ENCODE measurements around the gene TPM2. TPM values are rescaled to one million over a fixed set of nuclear protein-coding genes. Genes with fewer than 3 reads are reported as not detected.
A peak's percentile ranks its signal among the peaks of the same experiment; 100 is the strongest.

TPM2 gene
- total and polyA plus RNA-seq, 10 of the 15 experiments (the other 5 are each of a cell fraction or from before 2014, with no cell fraction given), result 0.11 to 9.3 (median 1.1) TPM

DNA sequence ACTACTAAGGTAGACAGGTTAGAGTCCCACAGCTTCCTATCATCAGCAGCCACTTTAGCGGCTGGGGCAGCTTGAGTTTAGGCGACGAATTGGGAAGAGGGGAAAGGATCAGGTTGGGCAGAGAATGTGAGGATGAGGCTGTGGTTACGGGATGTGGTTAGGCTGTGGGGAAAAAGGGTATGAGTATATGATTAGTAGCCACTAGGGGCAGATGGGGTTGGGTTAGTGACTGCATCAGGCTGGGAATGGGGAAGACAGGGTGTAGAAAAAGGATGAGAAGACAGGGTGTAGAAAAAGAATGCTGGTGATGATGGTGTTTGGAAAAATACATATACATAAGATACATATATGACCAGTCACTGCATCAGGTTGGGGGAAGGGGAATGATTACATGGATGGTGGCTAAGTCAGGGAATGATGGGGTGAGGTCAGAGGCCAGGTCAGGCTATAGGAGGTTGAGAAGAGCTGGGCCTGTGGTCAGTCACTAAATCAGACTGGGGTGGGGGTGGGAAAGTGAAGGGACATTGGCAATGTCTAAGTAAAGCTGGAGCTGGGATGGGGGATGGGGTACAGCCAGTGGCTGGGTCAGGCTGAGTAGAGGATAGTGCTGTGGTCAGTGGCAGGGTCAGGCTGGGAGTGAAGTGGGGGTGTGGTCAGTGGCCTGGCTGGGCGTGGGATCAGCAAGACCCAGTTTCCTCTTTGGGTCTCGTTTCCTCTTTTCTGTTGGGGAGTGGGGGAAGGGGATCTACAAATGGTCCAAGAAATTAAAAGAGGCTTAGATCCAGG, 40.2 kb upstream of the TPM2 start (continued):
- TF ChIP-seq HDGF (IDR thresholded peaks at IDR 0.05) (peak; percentile 88), ZZZ3 (IDR thresholded peaks at IDR 0.05; ENCODE audit: control insufficient read depth, insufficient read length, low read depth) (no peak), DPF2 (IDR thresholded peaks at IDR 0.05) (peak; percentile 39), CHD4 (IDR thresholded peaks at IDR 0.05) (no peak), GATAD2B (conservative IDR thresholded peaks at IDR 0.05; ENCODE audit: low read depth) (peak; percentile 29; the same call in 1 of the 2 replicates), CREM (IDR thresholded peaks at IDR 0.05; ENCODE audit: low read depth) (no peak; the same call in 1 of the 2 replicates), SREBF1 (IDR thresholded peaks at IDR 0.05; ENCODE audit: low read length) (no peak), EGR1 (IDR thresholded peaks at IDR 0.05; ENCODE audit: borderline replicate concordance in 1 of 2, low read depth in 2 of 2, low read length in 2 of 2) (no peak), IKZF1 (conservative IDR thresholded peaks at IDR 0.05) (peak; percentile 81), TBL1XR1 (IDR thresholded peaks at IDR 0.05; ENCODE audit: low read depth, low read length) (no peak), GABPA (IDR thresholded peaks at IDR 0.05; ENCODE audit: low read depth) (no peak), SRF (IDR thresholded peaks at IDR 0.05; ENCODE audit: low read depth in 2 of 2, low read length in 2 of 2) (no peak), TCF12 (IDR thresholded peaks at IDR 0.05; ENCODE audit: low read depth, low read length) (no peak), ZNF274 (IDR thresholded peaks at IDR 0.05; ENCODE audit: insufficient read depth, insufficient read length) (no peak), YBX1 (IDR thresholded peaks at IDR 0.05) (no peak), ZNF217 (IDR thresholded peaks at IDR 0.05) (no peak), JUNB (IDR thresholded peaks at IDR 0.05) (no peak), BHLHE40 (IDR thresholded peaks at IDR 0.05; ENCODE audit: borderline replicate concordance in 1 of 2, low read depth in 2 of 2, low read length in 1 of 2) (no peak)
- TF ChIP-seq, protein P1, sequence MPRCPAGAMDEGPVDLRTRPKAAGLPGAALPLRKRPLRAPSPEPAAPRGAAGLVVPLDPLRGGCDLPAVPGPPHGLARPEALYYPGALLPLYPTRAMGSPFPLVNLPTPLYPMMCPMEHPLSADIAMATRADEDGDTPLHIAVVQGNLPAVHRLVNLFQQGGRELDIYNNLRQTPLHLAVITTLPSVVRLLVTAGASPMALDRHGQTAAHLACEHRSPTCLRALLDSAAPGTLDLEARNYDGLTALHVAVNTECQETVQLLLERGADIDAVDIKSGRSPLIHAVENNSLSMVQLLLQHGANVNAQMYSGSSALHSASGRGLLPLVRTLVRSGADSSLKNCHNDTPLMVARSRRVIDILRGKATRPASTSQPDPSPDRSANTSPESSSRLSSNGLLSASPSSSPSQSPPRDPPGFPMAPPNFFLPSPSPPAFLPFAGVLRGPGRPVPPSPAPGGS (IDR thresholded peaks at IDR 0.05; ENCODE audit: borderline replicate concordance, insufficient read depth, low read depth, low read length, poor library complexity, severe bottlenecking), result no peak
- TF ChIP-seq, protein P2, sequence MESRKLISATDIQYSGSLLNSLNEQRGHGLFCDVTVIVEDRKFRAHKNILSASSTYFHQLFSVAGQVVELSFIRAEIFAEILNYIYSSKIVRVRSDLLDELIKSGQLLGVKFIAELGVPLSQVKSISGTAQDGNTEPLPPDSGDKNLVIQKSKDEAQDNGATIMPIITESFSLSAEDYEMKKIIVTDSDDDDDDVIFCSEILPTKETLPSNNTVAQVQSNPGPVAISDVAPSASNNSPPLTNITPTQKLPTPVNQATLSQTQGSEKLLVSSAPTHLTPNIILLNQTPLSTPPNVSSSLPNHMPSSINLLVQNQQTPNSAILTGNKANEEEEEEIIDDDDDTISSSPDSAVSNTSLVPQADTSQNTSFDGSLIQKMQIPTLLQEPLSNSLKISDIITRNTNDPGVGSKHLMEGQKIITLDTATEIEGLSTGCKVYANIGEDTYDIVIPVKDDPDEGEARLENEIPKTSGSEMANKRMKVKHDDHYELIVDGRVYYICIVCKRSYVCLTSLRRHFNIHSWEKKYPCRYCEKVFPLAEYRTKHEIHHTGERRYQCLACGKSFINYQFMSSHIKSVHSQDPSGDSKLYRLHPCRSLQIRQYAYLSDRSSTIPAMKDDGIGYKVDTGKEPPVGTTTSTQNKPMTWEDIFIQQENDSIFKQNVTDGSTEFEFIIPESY (IDR thresholded peaks at IDR 0.05), result no peak
- TF ChIP-seq, protein P3, sequence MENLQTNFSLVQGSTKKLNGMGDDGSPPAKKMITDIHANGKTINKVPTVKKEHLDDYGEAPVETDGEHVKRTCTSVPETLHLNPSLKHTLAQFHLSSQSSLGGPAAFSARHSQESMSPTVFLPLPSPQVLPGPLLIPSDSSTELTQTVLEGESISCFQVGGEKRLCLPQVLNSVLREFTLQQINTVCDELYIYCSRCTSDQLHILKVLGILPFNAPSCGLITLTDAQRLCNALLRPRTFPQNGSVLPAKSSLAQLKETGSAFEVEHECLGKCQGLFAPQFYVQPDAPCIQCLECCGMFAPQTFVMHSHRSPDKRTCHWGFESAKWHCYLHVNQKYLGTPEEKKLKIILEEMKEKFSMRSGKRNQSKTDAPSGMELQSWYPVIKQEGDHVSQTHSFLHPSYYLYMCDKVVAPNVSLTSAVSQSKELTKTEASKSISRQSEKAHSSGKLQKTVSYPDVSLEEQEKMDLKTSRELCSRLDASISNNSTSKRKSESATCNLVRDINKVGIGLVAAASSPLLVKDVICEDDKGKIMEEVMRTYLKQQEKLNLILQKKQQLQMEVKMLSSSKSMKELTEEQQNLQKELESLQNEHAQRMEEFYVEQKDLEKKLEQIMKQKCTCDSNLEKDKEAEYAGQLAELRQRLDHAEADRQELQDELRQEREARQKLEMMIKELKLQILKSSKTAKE (IDR thresholded peaks at IDR 0.05; ENCODE audit: low read depth, poor library complexity, severe bottlenecking), result no peak
- TF ChIP-seq, protein P4, sequence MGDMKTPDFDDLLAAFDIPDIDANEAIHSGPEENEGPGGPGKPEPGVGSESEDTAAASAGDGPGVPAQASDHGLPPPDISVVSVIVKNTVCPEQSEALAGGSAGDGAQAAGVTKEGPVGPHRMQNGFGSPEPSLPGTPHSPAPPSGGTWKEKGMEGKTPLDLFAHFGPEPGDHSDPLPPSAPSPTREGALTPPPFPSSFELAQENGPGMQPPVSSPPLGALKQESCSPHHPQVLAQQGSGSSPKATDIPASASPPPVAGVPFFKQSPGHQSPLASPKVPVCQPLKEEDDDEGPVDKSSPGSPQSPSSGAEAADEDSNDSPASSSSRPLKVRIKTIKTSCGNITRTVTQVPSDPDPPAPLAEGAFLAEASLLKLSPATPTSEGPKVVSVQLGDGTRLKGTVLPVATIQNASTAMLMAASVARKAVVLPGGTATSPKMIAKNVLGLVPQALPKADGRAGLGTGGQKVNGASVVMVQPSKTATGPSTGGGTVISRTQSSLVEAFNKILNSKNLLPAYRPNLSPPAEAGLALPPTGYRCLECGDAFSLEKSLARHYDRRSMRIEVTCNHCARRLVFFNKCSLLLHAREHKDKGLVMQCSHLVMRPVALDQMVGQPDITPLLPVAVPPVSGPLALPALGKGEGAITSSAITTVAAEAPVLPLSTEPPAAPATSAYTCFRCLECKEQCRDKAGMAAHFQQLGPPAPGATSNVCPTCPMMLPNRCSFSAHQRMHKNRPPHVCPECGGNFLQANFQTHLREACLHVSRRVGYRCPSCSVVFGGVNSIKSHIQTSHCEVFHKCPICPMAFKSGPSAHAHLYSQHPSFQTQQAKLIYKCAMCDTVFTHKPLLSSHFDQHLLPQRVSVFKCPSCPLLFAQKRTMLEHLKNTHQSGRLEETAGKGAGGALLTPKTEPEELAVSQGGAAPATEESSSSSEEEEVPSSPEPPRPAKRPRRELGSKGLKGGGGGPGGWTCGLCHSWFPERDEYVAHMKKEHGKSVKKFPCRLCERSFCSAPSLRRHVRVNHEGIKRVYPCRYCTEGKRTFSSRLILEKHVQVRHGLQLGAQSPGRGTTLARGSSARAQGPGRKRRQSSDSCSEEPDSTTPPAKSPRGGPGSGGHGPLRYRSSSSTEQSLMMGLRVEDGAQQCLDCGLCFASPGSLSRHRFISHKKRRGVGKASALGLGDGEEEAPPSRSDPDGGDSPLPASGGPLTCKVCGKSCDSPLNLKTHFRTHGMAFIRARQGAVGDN (IDR thresholded peaks at IDR 0.05), result no peak
